HCT116 (cell line): ENCODE results near the gene MAP3K3. TPM values are rescaled to one million over a fixed set of nuclear protein-coding genes. Genes with fewer than 3 reads are reported as not detected.

Experiments used
- ATAC-seq: fragments of 200-7000 bp; cut with Tn5 transposase; 2 replicates; pipeline ENCODE4 v1.9.1; 2020; ENCODE audit warnings: mild to moderate bottlenecking, moderate library complexity
- BruUV-seq: library from RNA; stranded (reverse); fragments of 400-500 nt; replicated peaks from 2 replicates; lab custom pipeline; 2021; lab: Mats Ljungman, UMichigan
- CTCF ChIA-PET: fragments of 300-600 bp; sonication (Branson Sonifier 250); formaldehyde crosslinking; loops from one replicate; lab custom pipeline; 2021; ENCODE audit warnings: antibody characterized with exemption; lab: Charles Lee
- POLR2A ChIA-PET: fragments of 300-600, 350-600 bp; sonication (Branson Sonifier 250); formaldehyde crosslinking; loops from one replicate; lab custom pipeline; 2021; ENCODE audit warnings: antibody characterized with exemption; lab: Charles Lee
- RAD21 ChIA-PET, 2 experiments: fragments of 300-600 bp; sonication (Branson Sonifier 250); formaldehyde crosslinking; loops; one replicate each; lab custom pipeline; 2023; ENCODE audit warnings: low total read pairs in 2 of 2; ENCODE audit not compliant: uncharacterized antibody in 2 of 2, unreplicated experiment in 2 of 2, low non-redundant PET in 1 of 2; lab: Charles Lee
- DNase-seq: peaks from one replicate; pipeline ENCODE4 v3.0.0-alpha.2; 2010; ENCODE audit warnings: low read depth, low spot score
- H2AFZ ChIP-seq: fragments of 200-600 bp; shearing (Covaris generic), sonication (generic); 2 replicates; pipeline ENCODE4 v1.6.1; 2017; ENCODE audit warnings: low read depth, mixed run types, mixed read lengths, antibody characterized with exemption, low read length; ENCODE audit not compliant: poor library complexity, severe bottlenecking
- H3K27ac ChIP-seq: 2 replicates; pipeline ENCODE4 v1.5.1; 2012; ENCODE audit warnings: low read depth, low read length
- H3K27me3 ChIP-seq: fragments of 200-600 bp; sonication (generic); 2 replicates; pipeline ENCODE4 v1.6.1; 2016; ENCODE audit warnings: mixed run types, low read length, mixed read lengths; ENCODE audit not compliant: insufficient read depth
- H3K36me3 ChIP-seq, 2 experiments: fragments of 200-500 bp in 1 of 2; fragments of 200-600 bp in 1 of 2; sonication (Bioruptor generic) in 1 of 2; sonication (generic) in 1 of 2; 2 replicates each; pipeline versions ENCODE4 v1.5.1 to v1.6.1; 2014 to 2016; ENCODE audit warnings: low read length in 2 of 2, inconsistent platforms in 1 of 2, mixed read lengths in 1 of 2, mixed run types in 1 of 2; ENCODE audit not compliant: insufficient read depth in 2 of 2, control insufficient read depth in 1 of 2
- H3K4me1 ChIP-seq, 2 experiments: fragments of 200-600 bp in 1 of 2; sonication (generic) in 1 of 2; 2 replicates each; pipeline versions ENCODE4 v1.5.1 to v1.6.1; 2012 to 2017; ENCODE audit warnings: low read length in 2 of 2, inconsistent platforms in 1 of 2, mild to moderate bottlenecking in 1 of 2, mixed read lengths in 1 of 2, mixed run types in 1 of 2, moderate library complexity in 1 of 2; ENCODE audit not compliant: insufficient read depth in 2 of 2, control insufficient read depth in 1 of 2
- H3K4me2 ChIP-seq: fragments of 200-600 bp; sonication (generic); 2 replicates; pipeline ENCODE4 v1.6.1; 2017; ENCODE audit warnings: mixed run types, low read length, mixed read lengths
- H3K4me3 ChIP-seq, 2 experiments: fragments of 200-600 bp in 1 of 2; sonication (generic) in 1 of 2; replicated peaks in 1 of 2; 2 replicates each; pipeline ENCODE4 v1.5.1; 2011 to 2016; ENCODE audit warnings: low read length in 2 of 2, control low read depth in 1 of 2, low read depth in 1 of 2, mild to moderate bottlenecking in 1 of 2, mixed read lengths in 1 of 2, mixed run types in 1 of 2
- H3K79me2 ChIP-seq: fragments of 200-600 bp; sonication (generic); 2 replicates; pipeline ENCODE4 v1.6.1; 2017; ENCODE audit warnings: mild to moderate bottlenecking, mixed run types, low read length, moderate library complexity, mixed read lengths; ENCODE audit not compliant: insufficient read depth
- H3K9ac ChIP-seq: fragments of 200-600 bp; sonication (generic); 2 replicates; pipeline ENCODE4 v1.6.1; 2016; ENCODE audit warnings: low read length, mixed read lengths
- H3K9me2 ChIP-seq: fragments of 200-600 bp; sonication (generic), shearing (Covaris generic); 2 replicates; pipeline ENCODE4 v1.6.1; 2017; ENCODE audit warnings: mixed run types, mild to moderate bottlenecking, moderate library complexity; ENCODE audit not compliant: insufficient read depth
- H3K9me3 ChIP-seq, 2 experiments: fragments of 200-500 bp in 1 of 2; fragments of 200-600 bp in 1 of 2; sonication (Bioruptor generic) in 1 of 2; sonication (generic) in 1 of 2; 2 replicates each; pipeline ENCODE4 v1.6.1; 2014 to 2017; ENCODE audit warnings: low read length in 2 of 2, mixed read lengths in 2 of 2, inconsistent platforms in 1 of 2, low read depth in 1 of 2, mild to moderate bottlenecking in 1 of 2, mixed run types in 1 of 2, moderate library complexity in 1 of 2; ENCODE audit not compliant: control insufficient read depth in 1 of 2, insufficient read depth in 1 of 2
- H4K20me1 ChIP-seq: fragments of 200-600 bp; sonication (generic), shearing (Covaris generic); 2 replicates; pipeline ENCODE4 v1.6.1; 2017; ENCODE audit warnings: mixed run types, mild to moderate bottlenecking, moderate library complexity; ENCODE audit not compliant: insufficient read depth
- POLR2A ChIP-seq: IDR thresholded peaks from 2 replicates; pipeline ENCODE4 v1.7.0; 2011; ENCODE audit warnings: borderline replicate concordance; ENCODE audit not compliant: insufficient read depth, insufficient read length; ENCODE audit errors: extremely low read depth
- POLR2AphosphoS5 ChIP-seq: IDR thresholded peaks from 2 replicates; pipeline ENCODE4 v1.6.1; 2011; ENCODE audit warnings: mild to moderate bottlenecking, low read depth, low read length, moderate library complexity
- RAD21 ChIP-seq: IDR thresholded peaks from 2 replicates; pipeline ENCODE4 v1.6.1; 2012; ENCODE audit warnings: low read depth, mild to moderate bottlenecking
- SIN3A ChIP-seq: IDR thresholded peaks from 2 replicates; pipeline ENCODE4 v1.6.1; 2012; ENCODE audit warnings: low read depth
- YY1 ChIP-seq: IDR thresholded peaks from 2 replicates; pipeline ENCODE4 v1.6.1; 2011; ENCODE audit warnings: low read length, low read depth, moderate library complexity, mild to moderate bottlenecking; ENCODE audit not compliant: insufficient replicate concordance; ENCODE audit errors: extremely low read depth
- intact Hi-C: fragments of 100-400 bp; cut with micrococcal nuclease; formaldehyde crosslinking; loops from 2 replicates; pipeline ENCODE4 v1.10.0; 2022
- total RNA-seq: library from RNA; stranded (reverse); gene quantifications from one replicate; pipeline ENCODE4 v1.2.1, GENCODE V29; 2021; ENCODE audit not compliant: unreplicated experiment
- TF ChIP-seq, protein P1 (sequence below): IDR thresholded peaks from 2 replicates; pipeline ENCODE4 v1.6.1; 2012

Gene MAP3K3
- total RNA-seq, 1 experiment from 2014 or later, result 18.5 TPM

DNA sequence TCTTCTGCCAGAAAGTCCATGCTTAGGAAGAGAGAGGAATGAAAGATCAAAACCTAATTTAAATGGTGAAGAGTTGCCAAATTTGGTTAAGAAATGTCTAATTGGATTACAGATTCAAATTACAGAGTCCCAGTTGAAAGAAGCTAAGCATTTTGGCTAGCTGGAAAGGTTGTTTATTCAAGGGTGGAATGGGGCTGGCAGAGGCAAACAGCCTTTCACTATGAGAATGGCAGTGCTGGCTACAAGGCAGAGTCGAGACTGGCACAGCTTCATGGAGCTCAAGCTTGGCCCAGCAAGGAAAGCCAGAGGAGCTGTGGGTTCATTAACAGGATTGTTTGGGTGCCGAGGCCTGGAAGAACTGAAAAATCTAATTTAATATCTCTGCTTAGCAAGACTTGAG, 13.6 kb downstream of the MAP3K3 start:
- no peaks in the 10 kb centered on the region for H3K4me1 ChIP-seq
- no peak overlapping the region for H3K4me2 ChIP-seq
- no peak overlapping the region for H2AFZ ChIP-seq
- no peaks in the 10 kb centered on the region for H3K9me2 ChIP-seq
- H3K27me3 ChIP-seq, result no peaks in the 10 kb centered on the region
- BruUV-seq, result no TSS peak
- H3K27ac ChIP-seq, result no peak overlapping the region
- ChIA-PET POLR2A (interaction anchor here (1.4 kb wide), 1 partner anchor 14 kb away, joined by 6 read pairs; the partner anchor contains the start of gene MAP3K3), CTCF (interaction anchor here (0.5 kb wide), 1 partner anchor 134 kb away, joined by 3 read pairs; no protein-coding TSS in a partner anchor), RAD21 (no interaction called here)
- H3K9me3 ChIP-seq, result no peaks in the 10 kb centered on the region
- H3K9ac ChIP-seq, result no peak overlapping the region
- no peak overlapping the region for H3K4me3 ChIP-seq
- DNase-seq (no peak), ATAC-seq (no peak)
- H3K79me2 ChIP-seq, result no peaks in the 10 kb centered on the region
- intact Hi-C loops, result no loop called here
- TF ChIP-seq, protein P1, sequence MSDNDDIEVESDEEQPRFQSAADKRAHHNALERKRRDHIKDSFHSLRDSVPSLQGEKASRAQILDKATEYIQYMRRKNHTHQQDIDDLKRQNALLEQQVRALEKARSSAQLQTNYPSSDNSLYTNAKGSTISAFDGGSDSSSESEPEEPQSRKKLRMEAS, result no peak
- TF ChIP-seq POLR2A (no peak), POLR2AphosphoS5 (no peak), RAD21 (no peak)
- no peaks in the 10 kb centered on the region for H3K36me3 ChIP-seq
- no peaks in the 10 kb centered on the region for H4K20me1 ChIP-seq

DNA sequence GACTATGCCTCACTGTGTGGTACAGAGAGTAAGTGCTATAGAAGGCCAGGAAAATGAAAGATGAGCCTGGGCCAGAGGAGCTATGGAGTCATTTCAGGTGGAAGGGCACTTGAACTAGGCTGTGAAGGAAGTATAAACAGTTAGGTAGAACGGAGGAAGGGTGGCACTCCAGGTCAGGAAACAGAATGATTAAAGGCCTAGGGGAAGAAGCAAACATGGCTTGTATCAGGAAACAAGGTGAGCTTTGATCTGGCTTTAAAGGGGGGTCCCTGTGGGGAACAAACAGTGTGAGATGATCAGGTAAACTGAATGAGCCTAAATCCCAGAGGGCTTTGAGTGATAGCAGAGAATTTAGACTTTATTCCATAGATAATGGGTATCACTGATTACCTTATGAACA, 16.9 kb downstream of the MAP3K3 start:
- H3K9ac ChIP-seq, result no peak overlapping the region
- intact Hi-C loops, result no loop called here
- POLR2A ChIA-PET, result no interaction called here
- no peak overlapping the region for H3K27ac ChIP-seq
- no peaks in the 10 kb centered on the region for H4K20me1 ChIP-seq
- H2AFZ ChIP-seq, result no peak overlapping the region
- H3K36me3 ChIP-seq, result no peaks in the 10 kb centered on the region
- H3K4me3 ChIP-seq, result no peak overlapping the region
- no peaks in the 10 kb centered on the region for H3K79me2 ChIP-seq
- H3K9me2 ChIP-seq, result no peaks in the 10 kb centered on the region
- CTCF ChIA-PET, result no interaction called here
- ATAC-seq (no peak), DNase-seq (no peak)
- no peaks in the 10 kb centered on the region for H3K27me3 ChIP-seq
- RAD21 ChIA-PET, result no interaction called here
- TF ChIP-seq YY1, result no peak
- TF ChIP-seq SIN3A, result no peak
- H3K9me3 ChIP-seq, result no peaks in the 10 kb centered on the region
- no peaks in the 10 kb centered on the region for H3K4me1 ChIP-seq
- H3K4me2 ChIP-seq, result no peak overlapping the region
- BruUV-seq, result no TSS peak
